H1 (cell line): ENCODE results near the gene CLTCL1. TPM values are rescaled to one million over a fixed set of nuclear protein-coding genes. Genes with fewer than 3 reads are reported as not detected.
"Not testable (repeated sequence)": the region's sequence is repeated elsewhere in the genome, so short reads cannot be mapped to it uniquely, and the experiment has no call there.

Experiments used
- CTCF ChIA-PET: fragments of 300-600 bp; sonication (Branson Sonifier 250); formaldehyde crosslinking; loops from one replicate; lab custom pipeline; 2021; ENCODE audit not compliant: partially characterized antibody; lab: Charles Lee
- POLR2A ChIA-PET: fragments of 300-600 bp; sonication (Branson Sonifier 250); formaldehyde crosslinking; loops from one replicate; lab custom pipeline; 2021; ENCODE audit warnings: inconsistent platforms; ENCODE audit not compliant: partially characterized antibody; lab: Charles Lee
- DNase-seq, 2 experiments: peaks; one replicate each; pipeline versions ENCODE4 v3.0.0 to v3.0.0-alpha.2; 2010 to 2022; ENCODE audit warnings: low spot score in 2 of 2, low read depth in 1 of 2, mixed read lengths in 1 of 2
- FAIRE-seq: peaks from 2 replicates; lab custom pipeline; 2011; peaks lifted over from hg19 to GRCh38; lab: Jason Lieb, UNC
- H2AFZ ChIP-seq: 2 replicates; pipeline ENCODE4 v1.8.1; 2012; ENCODE audit warnings: low read length, inconsistent platforms
- H2AK5ac ChIP-seq: 2 replicates; pipeline ENCODE4 v1.6.1; 2013; ENCODE audit warnings: low read depth, low read length
- H2BK120ac ChIP-seq: replicated peaks from 2 replicates; pipeline ENCODE3; 2013; ENCODE audit warnings: low read depth, low read length, inconsistent platforms
- H2BK12ac ChIP-seq: 2 replicates; pipeline ENCODE4 v1.6.1; 2013; ENCODE audit warnings: low read depth, low read length
- H2BK15ac ChIP-seq: 2 replicates; pipeline ENCODE4 v1.6.1; 2013; ENCODE audit warnings: low read length
- H2BK20ac ChIP-seq: 2 replicates; pipeline ENCODE4 v1.6.1; 2013; ENCODE audit warnings: low read length
- H2BK5ac ChIP-seq: 2 replicates; pipeline ENCODE4 v1.6.1; 2013; ENCODE audit warnings: low read depth, low read length
- H3K14ac ChIP-seq: 2 replicates; pipeline ENCODE4 v1.6.1; 2013; ENCODE audit warnings: inconsistent platforms; ENCODE audit not compliant: insufficient read length
- H3K18ac ChIP-seq: 2 replicates; pipeline ENCODE4 v1.6.1; 2013; ENCODE audit warnings: low read length; ENCODE audit errors: extremely low read depth
- H3K23ac ChIP-seq: 2 replicates; pipeline ENCODE4 v1.6.1; 2013; ENCODE audit warnings: inconsistent platforms; ENCODE audit not compliant: insufficient read length
- H3K23me2 ChIP-seq: 2 replicates; pipeline ENCODE4 v1.6.1; 2013; ENCODE audit warnings: low read depth, low read length
- H3K27ac ChIP-seq: 2 replicates; pipeline ENCODE4 v1.6.1; 2011; ENCODE audit warnings: low read depth, low read length, inconsistent platforms
- H3K27me3 ChIP-seq, 4 experiments: replicated peaks in 1 of 4; 1 replicate in 1 of 4; 2 replicates in 3 of 4; pipeline versions ENCODE4 v1.6.1 to v1.8.1; 2011 to 2013; ENCODE audit warnings: low read length in 3 of 4, mild to moderate bottlenecking in 3 of 4, inconsistent platforms in 2 of 4, mixed read lengths in 2 of 4, moderate library complexity in 1 of 4; ENCODE audit not compliant: control insufficient read depth in 3 of 4, insufficient read depth in 3 of 4; ENCODE audit errors: extremely low read depth in 1 of 4
- H3K36me3 ChIP-seq, 4 experiments: 2 replicates each; pipeline versions ENCODE4 v1.6.1 to v1.8.1; 2011 to 2013; ENCODE audit warnings: mild to moderate bottlenecking in 4 of 4, low read length in 3 of 4, moderate library complexity in 2 of 4, control low read depth in 1 of 4, inconsistent platforms in 1 of 4; ENCODE audit not compliant: insufficient read depth in 4 of 4, control insufficient read depth in 2 of 4
- H3K4ac ChIP-seq: replicated peaks from 2 replicates; pipeline ENCODE3; 2013; ENCODE audit warnings: low read length, low read depth, mixed read lengths, inconsistent platforms; ENCODE audit not compliant: insufficient read length
- H3K4me1 ChIP-seq, 4 experiments: replicated peaks in 1 of 4; 1 replicate in 1 of 4; 2 replicates in 3 of 4; pipeline versions ENCODE4 v1.6.1 to v1.8.1; 2011 to 2013; ENCODE audit warnings: low read length in 3 of 4, inconsistent platforms in 2 of 4, mixed read lengths in 1 of 4; ENCODE audit not compliant: insufficient read depth in 4 of 4, control insufficient read depth in 3 of 4
- H3K4me2 ChIP-seq, 2 experiments: 2 replicates each; pipeline versions ENCODE4 v1.6.1 to v1.8.1; 2011 to 2013; ENCODE audit warnings: low read depth in 2 of 2, low read length in 2 of 2, control low read depth in 1 of 2, inconsistent platforms in 1 of 2, mild to moderate bottlenecking in 1 of 2; ENCODE audit not compliant: insufficient read depth in 1 of 2
- H3K4me3 ChIP-seq, 4 experiments: fragments of 200-600, 300-600 bp in 1 of 4; sonication (generic), shearing (Covaris generic), sonication (Bioruptor Twin) in 1 of 4; 2 replicates each; pipeline versions ENCODE4 v1.5.1 to v1.8.1; 2011 to 2016; ENCODE audit warnings: low read length in 4 of 4, low read depth in 3 of 4, control low read depth in 2 of 4, inconsistent platforms in 2 of 4, mild to moderate bottlenecking in 2 of 4, mixed read lengths in 1 of 4, moderate library complexity in 1 of 4; ENCODE audit not compliant: insufficient read depth in 2 of 4; ENCODE audit errors: extremely low read depth in 1 of 4
- H3K56ac ChIP-seq: replicated peaks from 2 replicates; pipeline ENCODE3; 2013; ENCODE audit warnings: low read depth, mild to moderate bottlenecking, mixed read lengths, low read length, inconsistent platforms; ENCODE audit not compliant: insufficient read length
- H3K79me1 ChIP-seq: 2 replicates; pipeline ENCODE4 v1.6.1; 2013; ENCODE audit warnings: low read depth, low read length, control low read depth
- H3K79me2 ChIP-seq, 2 experiments: 2 replicates each; pipeline versions ENCODE4 v1.6.1 to v1.8.1; 2012 to 2013; ENCODE audit warnings: low read length in 2 of 2, mild to moderate bottlenecking in 2 of 2, inconsistent platforms in 1 of 2; ENCODE audit not compliant: insufficient read depth in 2 of 2, control insufficient read depth in 1 of 2
- H3K9ac ChIP-seq, 4 experiments: replicated peaks in 1 of 4; 1 replicate in 1 of 4; 2 replicates in 3 of 4; pipeline versions ENCODE4 v1.6.1 to v1.8.1; 2011 to 2013; ENCODE audit warnings: low read depth in 3 of 4, low read length in 3 of 4, control low read depth in 2 of 4, mild to moderate bottlenecking in 2 of 4, moderate library complexity in 2 of 4, inconsistent platforms in 1 of 4; ENCODE audit errors: extremely low read depth in 1 of 4
- H3K9me3 ChIP-seq, 2 experiments: 2 replicates each; pipeline versions ENCODE4 v1.6.1 to v1.8.1; 2012 to 2013; ENCODE audit warnings: mild to moderate bottlenecking in 2 of 2, moderate library complexity in 2 of 2, control low read depth in 1 of 2, inconsistent platforms in 1 of 2, low read depth in 1 of 2, low read length in 1 of 2, mixed read lengths in 1 of 2; ENCODE audit not compliant: insufficient read depth in 2 of 2
- H4K20me1 ChIP-seq, 2 experiments: replicated peaks in 1 of 2; 2 replicates each; pipeline versions ENCODE3 to v1.8.1; 2011 to 2013; ENCODE audit warnings: inconsistent platforms in 2 of 2, low read length in 2 of 2, mild to moderate bottlenecking in 1 of 2; ENCODE audit not compliant: insufficient read depth in 2 of 2, control insufficient read depth in 1 of 2
- H4K5ac ChIP-seq: 2 replicates; pipeline ENCODE4 v1.6.1; 2013; ENCODE audit warnings: low read length, low read depth, mixed read lengths, inconsistent platforms; ENCODE audit not compliant: insufficient read length
- H4K8ac ChIP-seq: 2 replicates; pipeline ENCODE4 v1.8.0; 2013; ENCODE audit warnings: mild to moderate bottlenecking, moderate library complexity, low read length, inconsistent platforms; ENCODE audit not compliant: insufficient read depth; ENCODE audit errors: extremely low read depth
- H4K91ac ChIP-seq: replicated peaks from 2 replicates; pipeline ENCODE3; 2013; ENCODE audit warnings: low read length, mixed read lengths, inconsistent platforms; ENCODE audit not compliant: insufficient read length
- WGBS, 2 experiments: shearing (Covaris generic) in 1 of 2; methylation state at CpG; one replicate each; pipeline versions ENCODE4 v1.1.6 to v1.1.7; 2013 to 2015; ENCODE audit warnings: low lambda C conversion rate in 2 of 2, mixed read lengths in 2 of 2, inconsistent platforms in 1 of 2, low coverage in 1 of 2, missing lambda C conversion rate in 1 of 2; ENCODE audit not compliant: insufficient replicate concordance in 2 of 2, insufficient coverage in 1 of 2, insufficient read length in 1 of 2; ENCODE audit errors: extremely low coverage in 1 of 2, missing lambda C conversion rate in 1 of 2; 5-methylcytosine and 5-hydroxymethylcytosine counted together
- polyA plus RNA-seq, 7 experiments: library from polyadenylated mRNA; depleted of rRNA in 3 of 7; stranded (reverse) in 5 of 7; unstranded in 2 of 7; fragments of >200 nt in 5 of 7; fragments of 200-250 nt in 2 of 7; gene quantifications; 1 replicate in 5 of 7; 2 replicates in 1 of 7; 4 replicates in 1 of 7; pipeline versions ENCODE4 v1.2.1 to v1.2.3, GENCODE V29; 2011 to 2013; ENCODE audit warnings: missing spikeins in 2 of 7, mixed read lengths in 2 of 7
- total RNA-seq: library from RNA; stranded (reverse); fragmentation: NEBNext Ultra II Directional; extraction: Animal tissue kit (Norgen Biotek cat#: 25700); gene quantifications from 2 replicates; pipeline ENCODE4 v1.2.1, GENCODE V29; 2021

The CLTCL1 gene
- total and polyA plus RNA-seq, 2 of the 8 experiments (the other 6 are each of a cell fraction or from before 2014, with no cell fraction given): 12.4 to 17.0 TPM

DNA sequence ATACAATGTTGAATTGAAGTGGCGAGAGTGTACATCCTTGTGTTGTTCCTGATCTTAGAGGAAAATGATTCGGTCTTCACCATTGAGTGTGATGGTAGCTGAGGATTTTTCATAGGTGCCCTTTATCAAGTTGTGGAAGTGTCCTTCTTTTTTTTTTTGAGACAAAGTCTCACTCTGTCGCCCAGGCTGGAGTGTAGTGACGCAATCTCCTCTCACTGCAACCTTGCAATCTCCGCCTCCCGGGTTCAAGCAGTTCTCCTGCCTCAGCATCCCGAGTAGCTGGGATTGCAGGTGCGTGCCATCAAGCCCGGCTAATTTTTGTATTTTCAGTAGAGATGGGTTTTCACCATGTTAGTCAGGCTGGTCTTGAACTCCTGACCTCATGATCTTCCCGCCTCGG, 132.9 kb downstream of the CLTCL1 start:
- H2AFZ ChIP-seq, H4K5ac ChIP-seq, H2AK5ac ChIP-seq, H2BK20ac ChIP-seq, H3K4me1 ChIP-seq, H2BK120ac ChIP-seq, H3K23me2 ChIP-seq, H3K36me3 ChIP-seq, H3K56ac ChIP-seq, H3K27me3 ChIP-seq, H3K4ac ChIP-seq, H3K18ac ChIP-seq, H3K23ac ChIP-seq, H4K8ac ChIP-seq, H3K9me3 ChIP-seq, H2BK5ac ChIP-seq, H3K4me3 ChIP-seq, DNase-seq, H3K4me2 ChIP-seq, H3K27ac ChIP-seq, H3K79me1 ChIP-seq, H3K9ac ChIP-seq, H2BK12ac ChIP-seq, FAIRE-seq, H3K79me2 ChIP-seq, H2BK15ac ChIP-seq, H3K14ac ChIP-seq, H4K91ac ChIP-seq, H4K20me1 ChIP-seq: not testable (repeated sequence)
- ChIA-PET CTCF (interaction anchor here (0.7 to 5.2 kb wide), 4 partner anchors 9 to 54 kb away, joined by 3 to 37 read pairs (median 4); partner anchors contain the start of gene ESS2), POLR2A (interaction anchor here (1.1 to 1.6 kb wide), 3 partner anchors 9 to 14 kb away, joined by 3 to 4 read pairs (median 4); partner anchors contain the start of genes ESS2 and GSC2)
- WGBS, 2 experiments: 86% methylated on average over 11 of the region's 11 CpGs; no CpG with 5 or more reads in 1 of the 2 experiments

- H3K9me3 ChIP-seq, H3K4me2 ChIP-seq, H3K27ac ChIP-seq, H3K4me3 ChIP-seq, DNase-seq, H2AK5ac ChIP-seq, H3K56ac ChIP-seq, H2BK20ac ChIP-seq, H3K4ac ChIP-seq, H3K79me2 ChIP-seq, H2BK120ac ChIP-seq, H2BK15ac ChIP-seq, H3K18ac ChIP-seq, H3K23ac ChIP-seq, H2AFZ ChIP-seq, H2BK12ac ChIP-seq, H3K23me2 ChIP-seq, H3K4me1 ChIP-seq, H4K8ac ChIP-seq, H4K20me1 ChIP-seq, H2BK5ac ChIP-seq, H3K79me1 ChIP-seq, POLR2A ChIA-PET, H3K14ac ChIP-seq, H3K9ac ChIP-seq, H4K5ac ChIP-seq, FAIRE-seq, H4K91ac ChIP-seq, H3K36me3 ChIP-seq: not testable (repeated sequence)
- peaks cover 15 to 24% (median 19%) of the 10 kb centered on the region in 4 experiments for H3K27me3 ChIP-seq
- CTCF ChIA-PET: interaction anchor here (1.4 to 5.2 kb wide), 3 partner anchors 10 to 157 kb away, joined by 5 to 37 read pairs (median 11); partner anchors contain the start of gene ESS2
- WGBS, 2 experiments: 91% methylated on average over 9 of the region's 9 CpGs; no CpG with 5 or more reads in 1 of the 2 experiments
Measured at GRCh38 chr22:19156109-19156508, 135.4 kb downstream of the CLTCL1 start.
